Esophagus squamous epithelium (tissue), 5 donors: ENCODE results near the gene ACAP1. TPM values are rescaled to one million over a fixed set of nuclear protein-coding genes. Genes with fewer than 3 reads are reported as not detected.

ENCODE experiments used
- DNase-seq: peaks from one replicate; lab custom pipeline; 2025; lab: John Stamatoyannopoulos, UW
- H3K27ac ChIP-seq, 4 donors: fragments of 200-600 bp; sonication (generic); one replicate each; pipeline ENCODE4 v1.5.1; 2016 to 2019; ENCODE audit warnings: mild to moderate bottlenecking in 1 of 4
- H3K27me3 ChIP-seq, 4 donors: fragments of 200-600 bp; sonication (generic); 1 replicate in 3 of 4; 2 replicates in 1 of 4; pipeline versions ENCODE4 v1.5.1 to v1.6.0; 2017 to 2021; ENCODE audit warnings: antibody characterized with exemption in 1 of 4
- H3K36me3 ChIP-seq, 3 donors: fragments of 200-600 bp; sonication (generic); one replicate each; pipeline ENCODE4 v1.5.1; 2016 to 2019
- H3K4me1 ChIP-seq, 3 donors: fragments of 200-600 bp; sonication (generic); one replicate each; pipeline ENCODE4 v1.5.1; 2017 to 2019
- H3K4me3 ChIP-seq, 4 donors: fragments of 200-600 bp; sonication (generic); 1 replicate in 3 of 4; 2 replicates in 1 of 4; pipeline ENCODE4 v1.5.1; 2016 to 2019; ENCODE audit warnings: mild to moderate bottlenecking in 2 of 4, moderate library complexity in 1 of 4
- H3K9me3 ChIP-seq, 3 donors: fragments of 200-600 bp; sonication (generic); one replicate each; pipeline ENCODE4 v1.5.1; 2016 to 2019
- POLR2A ChIP-seq, 4 donors: fragments of 450-650 bp; IDR thresholded peaks; one replicate each; pipeline ENCODE4 v1.6.1; 2017; ENCODE audit warnings: antibody characterized with exemption in 4 of 4, mild to moderate bottlenecking in 4 of 4, moderate library complexity in 3 of 4
- WGBS, 2 donors: methylation state at CpG; one replicate each; pipeline ENCODE4 v1.1.5; 2018; 5-methylcytosine and 5-hydroxymethylcytosine counted together
- intact Hi-C: fragments of 100-400 bp; cut with DNase I; formaldehyde crosslinking; loops from one replicate; pipeline ENCODE4 v1.15.0; 2022
- total RNA-seq, 4 donors: library from RNA; depleted of rRNA; stranded (reverse); fragments of >200 nt; gene quantifications; one replicate each; pipeline ENCODE4 v1.1.0, GENCODE V29; 2016
- TF ChIP-seq, protein P1 (sequence below), 6 experiments: fragments of 450-650 bp in 4 of 6; fragments of 200-600 bp in 2 of 6; sonication (generic) in 2 of 6; IDR thresholded peaks; one replicate each; pipeline ENCODE4 v1.5.1; 2016 to 2019; ENCODE audit warnings: antibody characterized with exemption in 6 of 6, mild to moderate bottlenecking in 4 of 6, moderate library complexity in 4 of 6
- donor health status: DM: yes; HTN: yes; CAD: no.

The ACAP1 gene
- total RNA-seq, 4 donors from 2014 or later, result 3.2 to 5.5 (median 3.8) TPM

DNA sequence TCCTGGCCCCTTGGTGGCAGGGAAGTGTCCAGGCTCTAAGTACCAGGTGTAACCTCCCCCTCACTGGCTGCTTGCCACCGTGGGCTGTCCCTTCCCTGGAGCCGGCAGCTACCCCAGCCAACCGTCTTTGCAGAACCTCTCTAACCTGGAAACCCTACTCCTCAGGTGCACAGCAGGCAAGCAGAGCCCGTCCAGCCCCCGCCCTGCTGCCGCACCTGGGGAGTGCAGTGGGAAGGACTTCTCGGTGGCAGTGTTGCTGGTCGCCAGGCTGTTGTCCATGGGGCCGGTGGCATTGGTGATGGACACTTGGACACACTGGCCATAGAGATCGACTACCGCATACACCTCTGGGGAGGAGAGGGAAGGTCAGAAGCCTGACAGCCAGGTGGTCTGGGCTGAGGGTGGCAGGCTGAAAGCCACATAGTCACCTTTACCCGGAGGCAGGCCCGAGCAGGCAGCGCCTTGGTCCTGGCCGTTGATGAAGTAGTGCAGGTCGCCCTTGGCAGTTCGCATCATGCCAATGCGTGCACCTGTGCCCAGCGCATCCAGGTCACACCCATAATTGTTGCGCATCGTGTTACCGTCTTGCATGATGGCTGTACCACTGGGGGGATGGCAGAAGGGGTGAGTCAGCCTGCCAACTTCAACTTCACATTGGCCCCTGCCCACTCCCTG lies 13.7 kb upstream of the ACAP1 start:
- no peak for TF ChIP-seq POLR2A (IDR thresholded peaks at IDR 0.05)
- TF ChIP-seq, protein P1, sequence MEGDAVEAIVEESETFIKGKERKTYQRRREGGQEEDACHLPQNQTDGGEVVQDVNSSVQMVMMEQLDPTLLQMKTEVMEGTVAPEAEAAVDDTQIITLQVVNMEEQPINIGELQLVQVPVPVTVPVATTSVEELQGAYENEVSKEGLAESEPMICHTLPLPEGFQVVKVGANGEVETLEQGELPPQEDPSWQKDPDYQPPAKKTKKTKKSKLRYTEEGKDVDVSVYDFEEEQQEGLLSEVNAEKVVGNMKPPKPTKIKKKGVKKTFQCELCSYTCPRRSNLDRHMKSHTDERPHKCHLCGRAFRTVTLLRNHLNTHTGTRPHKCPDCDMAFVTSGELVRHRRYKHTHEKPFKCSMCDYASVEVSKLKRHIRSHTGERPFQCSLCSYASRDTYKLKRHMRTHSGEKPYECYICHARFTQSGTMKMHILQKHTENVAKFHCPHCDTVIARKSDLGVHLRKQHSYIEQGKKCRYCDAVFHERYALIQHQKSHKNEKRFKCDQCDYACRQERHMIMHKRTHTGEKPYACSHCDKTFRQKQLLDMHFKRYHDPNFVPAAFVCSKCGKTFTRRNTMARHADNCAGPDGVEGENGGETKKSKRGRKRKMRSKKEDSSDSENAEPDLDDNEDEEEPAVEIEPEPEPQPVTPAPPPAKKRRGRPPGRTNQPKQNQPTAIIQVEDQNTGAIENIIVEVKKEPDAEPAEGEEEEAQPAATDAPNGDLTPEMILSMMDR (IDR thresholded peaks at IDR 0.05), result no peak
- intact Hi-C loops, result no loop called here
- H3K9me3 ChIP-seq, result no peaks in the 10 kb centered on the region
- peaks cover 40 to 98% (median 53%) of the 10 kb centered on the region in 3 donors for H3K36me3 ChIP-seq
- no peak overlapping the region for H3K4me3 ChIP-seq
- WGBS, 2 donors, result 86 to 88% methylated on average over 7 to 8 of the region's 22 CpGs
- DNase-seq, result no peak
- peaks cover 0 to 15% (median 0%) of the 10 kb centered on the region in 3 donors for H3K4me1 ChIP-seq
- H3K27ac ChIP-seq, result no peak overlapping the region
- no peaks in the 10 kb centered on the region for H3K27me3 ChIP-seq

DNA sequence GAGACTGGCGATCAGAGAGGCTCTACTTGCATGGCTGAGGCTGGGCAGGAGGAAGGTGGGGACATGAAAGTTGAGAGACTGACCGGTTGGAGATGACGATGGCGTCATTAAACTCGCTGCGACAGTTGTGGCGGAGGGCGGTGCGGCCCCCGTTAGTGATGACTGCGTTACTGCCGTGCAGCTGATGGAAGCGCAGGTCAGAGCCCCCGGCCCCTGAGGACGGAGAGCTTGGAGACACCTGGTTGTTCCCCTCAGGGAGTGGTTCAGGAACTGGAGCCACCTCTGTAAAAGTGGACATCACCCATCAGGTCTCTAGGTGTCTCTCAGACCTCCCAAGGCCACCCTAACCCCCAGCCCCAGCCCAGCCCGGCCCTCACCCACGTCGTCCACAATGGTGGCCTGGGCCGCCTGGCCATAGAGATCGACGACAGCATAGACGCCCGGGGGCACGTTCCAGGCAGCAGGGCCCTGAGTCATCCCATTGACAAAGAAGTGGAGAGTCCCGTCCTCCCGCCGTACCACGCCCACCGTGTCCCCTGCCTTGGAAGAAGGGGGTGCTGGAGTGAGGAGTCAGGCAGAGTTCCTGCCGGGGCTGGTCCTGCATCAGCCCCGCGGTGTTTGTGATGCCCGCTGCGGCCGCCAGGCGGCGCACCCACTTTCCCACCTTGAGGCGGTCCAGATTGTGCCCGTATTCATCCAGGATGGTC lies 12.4 kb upstream of the ACAP1 start:
- H3K9me3 ChIP-seq, result no peaks in the 10 kb centered on the region
- peaks cover 35 to 85% (median 41%) of the 10 kb centered on the region in 3 donors for H3K36me3 ChIP-seq
- DNase-seq, result no peak
- intact Hi-C loops, result no loop called here
- no peak overlapping the region for H3K4me3 ChIP-seq
- H3K27me3 ChIP-seq, result no peaks in the 10 kb centered on the region
- 82% methylated on average over 7 to 18 of the region's 39 CpGs for WGBS, 2 donors
- H3K27ac ChIP-seq, result no peak overlapping the region
- H3K4me1 ChIP-seq, result peaks cover 10 to 27% (median 10%) of the 10 kb centered on the region in 3 donors
- no peak for TF ChIP-seq POLR2A (IDR thresholded peaks at IDR 0.05)
- TF ChIP-seq, protein P1 (IDR thresholded peaks at IDR 0.05), result peak; percentile 68 to 90 (median 83)

DNA sequence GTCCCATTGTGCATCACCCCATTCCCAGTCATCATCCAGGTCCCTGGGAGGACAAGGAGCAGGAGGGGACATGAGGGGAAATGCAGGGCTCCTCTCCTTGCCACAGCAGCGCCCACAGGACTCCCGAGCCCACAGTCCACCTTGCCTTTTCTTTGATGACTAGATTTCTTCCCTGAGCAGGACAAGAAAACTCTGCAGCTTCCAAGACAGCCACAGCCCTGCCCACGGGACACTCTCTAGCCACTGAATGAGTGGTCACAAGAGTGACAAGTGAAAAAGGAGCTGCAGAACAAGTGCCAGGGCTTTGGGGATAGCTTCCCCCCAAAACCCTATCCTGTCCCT lies 11.9 kb upstream of the ACAP1 start:
- H3K4me3 ChIP-seq, result no peak overlapping the region
- H3K27me3 ChIP-seq, result no peaks in the 10 kb centered on the region
- no peaks in the 10 kb centered on the region for H3K9me3 ChIP-seq
- WGBS, 2 donors, result 70 to 93% methylated on average over 2 to 3 of the region's 3 CpGs
- intact Hi-C loops, result no loop called here
- TF ChIP-seq, protein P1 (IDR thresholded peaks at IDR 0.05), result no peak
- no peak for TF ChIP-seq POLR2A (IDR thresholded peaks at IDR 0.05)
- peaks cover 10 to 27% (median 11%) of the 10 kb centered on the region in 3 donors for H3K4me1 ChIP-seq
- H3K27ac ChIP-seq, result no peak overlapping the region
- DNase-seq, result no peak
- peaks cover 35 to 80% (median 41%) of the 10 kb centered on the region in 3 donors for H3K36me3 ChIP-seq

DNA sequence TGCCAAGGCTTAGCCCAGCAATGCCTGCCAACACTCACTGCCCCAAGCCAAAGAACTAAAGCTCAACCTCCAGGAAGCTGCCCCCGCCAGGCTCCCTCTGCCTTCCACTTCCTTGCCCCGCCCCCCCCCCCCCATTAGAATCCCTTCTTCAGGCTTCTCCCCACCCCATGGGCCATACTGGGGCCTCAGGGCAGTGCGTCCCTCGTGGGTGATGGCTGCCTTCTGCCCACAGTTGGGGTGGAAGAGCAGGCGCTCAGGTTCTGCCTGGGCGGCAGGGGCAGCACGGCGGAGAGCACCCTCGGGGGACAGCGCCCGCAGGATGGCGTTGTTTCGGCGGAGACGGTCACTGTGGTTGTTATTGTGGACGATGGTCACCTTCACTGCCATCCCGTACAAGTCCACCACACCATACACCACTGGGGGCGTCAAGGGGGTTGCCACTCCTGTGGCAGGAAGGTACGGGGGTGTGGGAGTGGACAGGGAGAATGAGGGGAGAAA lies 11.2 kb upstream of the ACAP1 start:
- TF ChIP-seq POLR2A (IDR thresholded peaks at IDR 0.05), result no peak
- TF ChIP-seq, protein P1 (IDR thresholded peaks at IDR 0.05), result no peak
- WGBS, 2 donors, result 100% methylated on average over 1 of the region's 19 CpGs; no CpG with 5 or more reads in 1 of the 2 donors
- Histone ChIP-seq H3K36me3 (peaks cover 35 to 74% (median 41%) of the 10 kb centered on the region in 3 donors), H3K27ac (no peak overlapping the region), H3K9me3 (no peaks in the 10 kb centered on the region), H3K4me1 (peaks cover 10 to 29% (median 11%) of the 10 kb centered on the region in 3 donors), H3K4me3 (no peak overlapping the region), H3K27me3 (no peaks in the 10 kb centered on the region)
- intact Hi-C loops, result no loop called here
- DNase-seq, result no peak

DNA sequence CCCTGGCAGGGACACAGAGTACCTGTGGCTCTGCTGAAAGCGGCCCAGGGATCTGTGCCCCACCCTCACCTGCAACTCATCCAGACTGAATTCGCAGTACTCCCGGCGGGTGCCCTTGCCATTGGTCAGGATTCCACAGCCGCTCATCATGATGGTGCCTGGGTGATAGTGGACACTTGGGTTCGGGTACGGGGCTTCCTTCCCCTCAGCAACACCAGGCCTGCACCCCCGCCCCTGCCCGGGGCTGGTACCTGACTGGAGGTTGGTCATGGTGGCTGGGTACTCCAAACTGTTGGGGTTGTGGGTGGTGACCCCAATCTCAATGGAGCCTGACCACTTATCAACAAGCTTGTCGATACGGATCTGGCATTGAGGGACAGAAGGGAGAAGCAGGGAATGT lies 10.1 kb upstream of the ACAP1 start:
- Histone ChIP-seq H3K36me3 (peaks cover 27 to 62% (median 30%) of the 10 kb centered on the region in 3 donors), H3K27me3 (no peaks in the 10 kb centered on the region), H3K9me3 (no peaks in the 10 kb centered on the region), H3K27ac (no peak overlapping the region), H3K4me1 (peaks cover 11 to 39% (median 17%) of the 10 kb centered on the region in 3 donors), H3K4me3 (no peak overlapping the region)
- TF ChIP-seq, protein P1 (IDR thresholded peaks at IDR 0.05), result no peak
- intact Hi-C loops, result no loop called here
- no peak for DNase-seq
- 64 to 100% methylated on average over 2 to 3 of the region's 11 CpGs for WGBS, 2 donors
